HG02938 (cell line): ENCODE data around the gene CREBL2.
A peak's percentile ranks its signal among the peaks of the same experiment; 100 is the strongest.
"Not testable (repeated sequence)": the region's sequence is repeated elsewhere in the genome, so short reads cannot be mapped to it uniquely, and the experiment has no call there.

Source experiments
- ATAC-seq: cut with Tn5 transposase; IDR thresholded peaks from one replicate; pipeline ENCODE4 v1.9.1; 2021; ENCODE audit warnings: mild to moderate bottlenecking, moderate library complexity; ENCODE audit not compliant: unreplicated experiment

CREBL2 gene

GRCh38 chr12:12611512-12612306, at the start of gene CREBL2:
Gene CREBL2 (plus strand): TSS chr12:12611876. CDS start chr12:12612173, 297 bp downstream.
- peak; percentile 73 for ATAC-seq

DNA sequence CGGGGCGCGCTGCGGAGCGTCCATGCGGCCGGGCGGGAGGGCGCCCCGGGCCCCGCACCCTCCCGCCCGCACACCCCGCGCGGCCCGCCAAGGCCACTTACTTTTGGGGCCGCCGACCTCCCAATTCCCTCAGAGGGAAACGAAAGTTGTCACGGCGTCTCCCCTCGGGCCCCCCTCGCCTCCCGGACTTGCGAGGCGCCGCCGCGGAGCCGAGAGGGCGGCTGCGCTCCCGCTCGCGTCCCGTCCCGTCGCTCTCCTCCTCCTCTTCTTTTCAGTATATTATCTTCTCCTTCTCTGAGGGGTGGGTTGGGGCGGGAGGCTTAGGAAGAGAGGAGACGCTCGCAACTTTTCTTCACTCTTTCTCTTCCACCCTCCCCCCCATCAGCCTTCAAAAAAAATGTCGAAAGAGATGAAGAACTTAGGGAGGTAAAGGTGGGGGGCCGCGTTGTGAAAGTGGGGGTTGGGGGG, 49.6 kb upstream of the CREBL2 start:
- ATAC-seq, result no peak

DNA sequence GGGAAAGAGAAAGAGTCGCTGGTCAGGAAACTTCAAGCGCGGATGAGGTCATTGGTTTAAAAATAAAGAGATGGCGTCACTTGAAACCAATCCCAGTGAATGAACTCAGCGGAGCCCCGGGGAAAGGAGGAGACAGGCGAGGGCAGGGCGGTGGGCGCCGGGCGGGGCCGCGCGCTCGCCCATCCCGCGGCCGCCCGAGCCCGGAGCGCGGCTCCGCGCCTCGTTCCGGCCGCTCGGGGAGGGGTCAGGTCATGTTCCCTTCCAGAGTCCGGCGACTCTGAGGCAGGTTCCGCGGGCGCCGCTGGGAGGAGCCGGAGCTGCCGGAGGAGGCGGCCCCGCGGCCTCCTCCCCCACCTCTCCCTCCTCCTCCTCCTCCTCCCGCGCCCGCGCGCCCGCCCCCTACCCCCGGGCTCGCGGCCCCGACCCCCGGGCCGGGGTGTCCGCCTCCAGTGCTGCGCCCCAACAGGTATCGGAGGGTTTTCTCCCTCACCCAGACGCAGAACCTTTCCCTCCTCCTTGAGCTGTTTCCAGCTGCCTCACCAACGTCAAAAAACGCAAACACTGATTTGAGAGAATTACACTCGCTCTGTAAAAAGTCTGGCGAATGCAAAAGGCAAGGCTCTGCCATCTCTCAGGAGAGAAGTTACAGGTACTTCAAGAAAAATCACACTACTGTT, 49.0 kb upstream of the CREBL2 start, which contains the start of gene DUSP16:
Gene DUSP16 (minus strand): TSS at position 279 of the 677 bp plus-strand sequence. CDS start 41,765 bp downstream, outside the sequence.
- peak; percentile 73 for ATAC-seq

DNA sequence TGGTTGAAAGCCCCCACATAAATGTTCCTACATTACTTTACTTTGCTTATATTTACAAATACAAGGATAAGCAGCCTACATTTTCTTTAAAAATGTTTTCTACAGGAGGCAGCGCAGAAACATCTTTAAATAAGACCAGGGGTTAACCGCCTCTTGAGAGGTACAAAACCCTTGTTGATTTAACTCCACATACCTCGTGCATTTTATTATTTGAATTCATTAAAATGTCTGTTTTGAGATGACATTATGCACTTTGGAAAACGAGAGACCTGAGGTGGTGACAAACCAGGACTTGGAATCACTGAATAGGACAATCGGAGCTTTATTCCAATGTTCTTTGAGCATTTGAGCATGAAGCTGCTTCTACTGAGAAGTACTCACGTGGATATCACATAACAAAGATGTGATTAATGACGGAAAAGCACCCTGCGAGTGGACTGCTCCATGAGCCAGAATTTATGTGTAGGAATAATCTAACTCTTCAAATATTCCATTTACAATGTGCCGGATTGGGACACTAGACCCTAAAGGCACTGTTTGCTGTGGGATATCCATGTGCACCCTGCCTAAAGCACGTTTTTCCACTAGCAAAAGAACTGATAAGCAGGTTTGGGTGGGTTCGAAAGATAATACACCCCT, 48.3 kb upstream of the CREBL2 start:
- ATAC-seq, result no peak

- ATAC-seq, result no peak
Observed at GRCh38 chr12:12564911-12565310, 46.8 kb upstream of the CREBL2 start.

- ATAC-seq, result not testable (repeated sequence)
Observed at GRCh38 chr12:12565971-12566370, 45.7 kb upstream of the CREBL2 start.

GRCh38 chr12:12572659-12573058, 39.0 kb upstream of the CREBL2 start:
- no peak for ATAC-seq

DNA sequence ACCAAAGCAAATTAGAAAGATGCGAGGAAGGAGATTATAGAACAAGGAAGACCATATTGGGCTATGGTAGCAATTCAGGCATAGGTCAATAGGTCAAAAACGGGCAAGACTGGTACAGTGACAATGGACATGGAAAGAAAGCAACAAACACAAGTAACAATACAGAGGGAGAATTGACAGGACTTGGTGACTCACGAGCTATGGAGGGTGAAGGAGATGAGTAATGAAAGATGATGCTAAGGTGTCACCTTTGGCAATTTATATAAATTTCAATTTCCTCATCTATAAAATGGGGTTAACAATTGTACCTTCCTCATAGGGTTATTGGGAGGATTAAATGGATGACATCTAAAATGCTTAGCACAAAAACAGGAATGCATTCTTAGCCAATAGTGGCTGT, 33.9 kb upstream of the CREBL2 start:
- ATAC-seq, result no peak

DNA sequence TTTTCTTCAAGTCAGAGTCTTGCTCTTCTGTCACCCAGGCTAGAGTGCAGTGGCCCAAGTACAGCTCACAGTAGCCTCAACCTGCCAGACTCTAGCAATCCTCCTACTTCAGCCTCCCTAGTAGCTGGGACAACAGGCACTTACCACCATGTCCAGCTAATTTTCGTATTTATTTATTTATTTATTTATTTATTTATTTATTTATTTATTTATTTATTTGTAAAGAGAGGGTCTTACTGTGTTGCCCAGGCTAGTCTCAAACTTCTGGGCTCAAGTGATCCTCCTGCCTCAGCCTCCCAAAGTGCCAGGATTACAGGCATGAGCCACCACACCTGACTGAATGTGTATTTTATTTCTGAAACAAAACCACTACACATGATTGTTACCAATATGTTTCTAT, 31.0 kb upstream of the CREBL2 start:
- ATAC-seq, result not testable (repeated sequence)

GRCh38 chr12:12582193-12582881, 29.3 kb upstream of the CREBL2 start:
- ATAC-seq, result no peak

DNA sequence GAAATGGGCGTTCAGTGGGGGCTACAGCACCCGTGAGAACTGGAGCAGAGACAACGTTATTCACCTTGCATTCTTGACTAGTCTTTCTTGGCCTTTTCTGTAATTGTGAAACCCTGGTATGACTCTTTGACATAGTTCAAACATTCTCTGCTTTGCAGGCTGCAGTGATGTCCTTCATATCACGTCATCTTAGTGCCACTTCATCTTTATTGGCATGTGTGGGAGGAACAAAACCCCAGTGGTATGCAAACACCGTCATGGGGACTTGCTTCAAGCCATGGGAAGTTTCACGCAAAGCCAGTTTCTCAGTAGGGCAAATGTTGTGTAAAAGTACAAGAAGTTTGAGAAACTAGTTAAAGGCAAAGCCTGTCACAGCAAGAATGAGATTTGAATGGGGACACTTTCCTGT, 28.8 kb upstream of the CREBL2 start:
- ATAC-seq, result peak; percentile 93

GRCh38 chr12:12583510-12584178, 28.0 kb upstream of the CREBL2 start:
- ATAC-seq, result no peak

- ATAC-seq, result no peak
Observed at GRCh38 chr12:12585115-12585863, 26.4 kb upstream of the CREBL2 start.

DNA sequence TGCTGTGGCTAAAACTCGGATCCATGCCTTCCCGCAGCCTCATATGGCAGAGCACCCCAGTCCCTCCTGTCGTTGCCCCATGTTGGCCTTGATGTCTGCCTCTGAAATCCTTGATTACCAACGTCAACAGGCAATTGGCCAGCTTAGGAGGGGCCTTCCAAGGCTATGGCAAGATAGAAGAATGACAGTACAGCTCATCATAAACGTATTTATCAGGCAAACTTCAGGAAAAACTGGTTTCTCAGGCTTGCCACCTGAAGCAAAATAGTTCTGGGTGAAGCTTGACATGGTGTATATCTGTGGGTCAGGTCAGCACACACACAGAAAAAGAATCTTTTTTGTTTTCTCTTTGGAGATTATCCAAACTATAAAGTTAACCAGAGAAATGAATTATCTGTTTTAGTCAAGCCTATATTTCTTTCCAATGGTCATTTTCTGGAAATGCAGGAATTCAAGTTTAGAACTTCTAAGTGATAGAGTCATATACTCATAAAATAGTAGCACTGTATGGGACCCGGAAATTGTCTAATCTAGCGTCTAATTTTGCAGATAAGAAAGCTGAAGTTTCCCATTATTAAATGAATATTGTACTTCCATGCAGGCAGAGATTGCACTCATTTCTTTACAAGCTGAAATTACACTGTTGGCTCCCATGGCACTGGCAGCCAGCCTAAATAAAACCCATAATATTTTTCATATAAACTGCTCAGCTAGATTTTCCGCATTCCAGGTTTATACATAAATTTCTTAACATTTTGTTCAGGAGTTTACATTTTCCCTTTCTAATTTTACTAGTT, 24.6 kb upstream of the CREBL2 start:
- ATAC-seq, result no peak

DNA sequence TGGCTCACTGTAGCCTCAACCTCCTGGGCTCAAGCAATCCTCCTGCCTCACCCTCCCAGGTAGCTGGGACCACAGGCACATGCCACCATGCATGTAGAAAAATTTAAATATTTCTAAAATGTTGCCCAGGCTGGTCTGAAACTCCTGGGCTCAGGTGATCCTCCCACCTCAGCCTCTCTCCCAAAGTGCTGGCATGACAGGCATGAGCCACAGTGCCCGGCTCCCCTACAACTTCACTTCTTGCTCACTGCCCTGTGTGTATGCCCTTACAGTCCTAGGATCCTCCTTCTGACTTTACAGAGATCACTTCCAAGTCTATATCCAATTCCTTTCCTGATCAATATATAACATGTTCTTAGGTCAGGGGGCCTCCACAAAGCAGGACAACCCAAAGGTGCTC, 23.8 kb upstream of the CREBL2 start:
- no peak for ATAC-seq

- not testable (repeated sequence) for ATAC-seq
Observed at GRCh38 chr12:12588436-12588835, 23.2 kb upstream of the CREBL2 start.

GRCh38 chr12:12590961-12591360, 20.7 kb upstream of the CREBL2 start:
- no peak for ATAC-seq

DNA sequence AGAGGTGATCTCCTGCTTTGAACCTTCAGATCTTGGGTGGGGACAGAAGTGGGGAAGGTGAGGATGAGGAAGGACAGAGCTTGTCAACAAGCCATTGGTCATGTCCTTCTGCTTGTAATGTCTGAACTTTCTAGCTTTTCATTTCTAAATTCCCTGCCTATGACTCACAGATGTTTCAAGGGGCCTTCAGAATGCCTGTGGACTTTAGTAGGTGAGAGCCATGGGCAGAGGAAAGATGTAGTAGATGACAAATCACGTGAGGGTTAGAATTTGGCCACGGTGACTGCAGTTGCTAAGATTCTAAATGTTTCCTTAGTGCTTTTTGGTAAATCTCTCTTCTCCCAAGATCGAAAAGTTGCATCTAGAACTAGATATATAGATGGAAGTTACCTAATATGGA, 18.7 kb upstream of the CREBL2 start:
- no peak for ATAC-seq

GRCh38 chr12:12595929-12596328, 15.7 kb upstream of the CREBL2 start:
- ATAC-seq, result not testable (repeated sequence)
